Thyroid gland (tissue), 4 donors: ENCODE measurements around the gene MACROH2A1. TPM values are rescaled to one million over a fixed set of nuclear protein-coding genes. Genes with fewer than 3 reads are reported as not detected.

ENCODE experiments used
- DNase-seq, 2 donors: peaks; one replicate each; pipeline ENCODE4 v3.0.0-alpha.2; 2019
- H3K27ac ChIP-seq, 3 donors: fragments of 200-600 bp; sonication (generic); 1 replicate in 2 of 3; 2 replicates in 1 of 3; pipeline ENCODE4 v1.5.1; 2016 to 2019; ENCODE audit warnings: mild to moderate bottlenecking in 1 of 3, moderate library complexity in 1 of 3
- H3K27me3 ChIP-seq: fragments of 200-600 bp; sonication (generic); one replicate; pipeline ENCODE4 v1.5.1; 2019
- H3K36me3 ChIP-seq, 2 donors: fragments of 200-600 bp; sonication (generic); one replicate each; pipeline ENCODE4 v1.5.1; 2016 to 2019
- H3K4me1 ChIP-seq, 2 donors: fragments of 200-600 bp; sonication (generic); one replicate each; pipeline ENCODE4 v1.5.1; 2017 to 2019
- H3K4me3 ChIP-seq, 3 donors: fragments of 200-600 bp; sonication (generic); replicated peaks in 1 of 3; 1 replicate in 2 of 3; 2 replicates in 1 of 3; pipeline ENCODE4 v1.5.1; 2016; ENCODE audit warnings: mild to moderate bottlenecking in 1 of 3
- H3K9me3 ChIP-seq: fragments of 200-600 bp; sonication (generic); one replicate; pipeline ENCODE4 v1.5.1; 2017
- POLR2A ChIP-seq, 2 donors: fragments of 450-650 bp; IDR thresholded peaks; one replicate each; pipeline ENCODE4 v1.6.1; 2017; ENCODE audit warnings: antibody characterized with exemption in 2 of 2, mild to moderate bottlenecking in 2 of 2, moderate library complexity in 1 of 2
- WGBS, 2 donors: methylation state at CpG; one replicate each; pipeline ENCODE4 v1.1.5; 2017; 5-methylcytosine and 5-hydroxymethylcytosine counted together
- intact Hi-C: fragments of 100-400 bp; cut with DNase I; formaldehyde crosslinking; loops from one replicate; pipeline ENCODE4 v1.15.1; 2023
- total RNA-seq, 4 donors: library from RNA; depleted of rRNA; stranded (reverse); fragments of >200 nt; gene quantifications; one replicate each; pipeline ENCODE4 v1.2.3, GENCODE V29; 2016
- TF ChIP-seq, protein P1 (sequence below), 6 experiments: fragments of 200-600 bp in 3 of 6; fragments of 450-650 bp in 3 of 6; sonication (generic) in 3 of 6; IDR thresholded peaks; one replicate each; pipeline ENCODE4 v1.5.1; 2016 to 2019; ENCODE audit warnings: antibody characterized with exemption in 6 of 6, mild to moderate bottlenecking in 2 of 6, inconsistent platforms in 1 of 6, moderate library complexity in 1 of 6

The MACROH2A1 gene
- total RNA-seq, 4 donors from 2014 or later: 149 to 242 (median 227) TPM

DNA sequence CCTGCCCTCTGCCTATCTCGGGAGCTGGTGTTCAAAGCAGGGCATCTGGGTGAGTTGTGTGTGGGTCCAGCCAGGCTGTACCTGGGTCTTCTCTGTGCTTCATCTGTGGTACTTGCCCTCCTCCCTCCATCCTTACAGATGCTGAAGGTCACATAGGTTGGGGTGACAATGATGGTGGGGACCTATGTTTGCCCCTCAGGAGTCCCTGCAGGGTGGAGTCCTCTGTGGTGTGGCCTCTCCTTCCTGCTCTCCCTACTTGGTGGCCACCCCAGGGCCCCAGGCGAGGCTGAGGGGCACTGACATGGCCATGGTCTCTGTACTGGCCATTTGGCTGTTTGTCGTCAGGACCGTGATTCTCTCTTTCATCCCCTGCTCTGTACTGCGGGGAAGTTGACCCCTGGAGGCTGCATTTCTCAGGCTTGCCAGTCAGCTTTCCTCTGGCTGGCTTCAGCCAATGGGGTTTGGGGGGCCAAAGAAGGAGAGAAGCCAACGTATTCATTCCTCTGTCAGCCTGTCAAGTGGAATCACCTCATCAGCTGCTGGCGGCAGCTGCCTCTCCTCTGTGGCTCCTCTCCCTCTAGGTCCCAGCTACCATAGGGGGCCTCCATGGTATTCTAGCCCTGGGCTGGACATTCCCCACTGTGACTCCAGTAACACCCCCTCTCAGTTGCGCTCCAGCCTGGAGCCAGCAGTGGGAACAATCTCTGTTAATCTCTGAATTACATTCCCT is 43.6 kb upstream of the MACROH2A1 start:
- H3K27ac ChIP-seq: no peak overlapping the region
- no peaks in the 10 kb centered on the region for H3K27me3 ChIP-seq
- no peak for DNase-seq
- H3K4me3 ChIP-seq: no peak overlapping the region
- H3K9me3 ChIP-seq: no peaks in the 10 kb centered on the region
- intact Hi-C loops: no loop called here
- TF ChIP-seq POLR2A (IDR thresholded peaks at IDR 0.05): no peak
- TF ChIP-seq, protein P1, sequence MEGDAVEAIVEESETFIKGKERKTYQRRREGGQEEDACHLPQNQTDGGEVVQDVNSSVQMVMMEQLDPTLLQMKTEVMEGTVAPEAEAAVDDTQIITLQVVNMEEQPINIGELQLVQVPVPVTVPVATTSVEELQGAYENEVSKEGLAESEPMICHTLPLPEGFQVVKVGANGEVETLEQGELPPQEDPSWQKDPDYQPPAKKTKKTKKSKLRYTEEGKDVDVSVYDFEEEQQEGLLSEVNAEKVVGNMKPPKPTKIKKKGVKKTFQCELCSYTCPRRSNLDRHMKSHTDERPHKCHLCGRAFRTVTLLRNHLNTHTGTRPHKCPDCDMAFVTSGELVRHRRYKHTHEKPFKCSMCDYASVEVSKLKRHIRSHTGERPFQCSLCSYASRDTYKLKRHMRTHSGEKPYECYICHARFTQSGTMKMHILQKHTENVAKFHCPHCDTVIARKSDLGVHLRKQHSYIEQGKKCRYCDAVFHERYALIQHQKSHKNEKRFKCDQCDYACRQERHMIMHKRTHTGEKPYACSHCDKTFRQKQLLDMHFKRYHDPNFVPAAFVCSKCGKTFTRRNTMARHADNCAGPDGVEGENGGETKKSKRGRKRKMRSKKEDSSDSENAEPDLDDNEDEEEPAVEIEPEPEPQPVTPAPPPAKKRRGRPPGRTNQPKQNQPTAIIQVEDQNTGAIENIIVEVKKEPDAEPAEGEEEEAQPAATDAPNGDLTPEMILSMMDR (IDR thresholded peaks at IDR 0.05): no peak
- H3K4me1 ChIP-seq: peaks cover 6 to 20% of the 10 kb centered on the region in 2 donors
- no peaks in the 10 kb centered on the region for H3K36me3 ChIP-seq
- 78 to 83% methylated on average over 7 of the region's 8 CpGs for WGBS, 2 donors

GRCh38 chr5:135441919-135442318 is 42.9 kb upstream of the MACROH2A1 start:
- H3K4me1 ChIP-seq: peaks cover 13 to 27% of the 10 kb centered on the region in 2 donors
- no peaks in the 10 kb centered on the region for H3K36me3 ChIP-seq
- TF ChIP-seq, protein P1 (IDR thresholded peaks at IDR 0.05): no peak
- TF ChIP-seq POLR2A (IDR thresholded peaks at IDR 0.05): no peak
- H3K27me3 ChIP-seq: no peaks in the 10 kb centered on the region
- intact Hi-C loops: no loop called here
- WGBS, 2 donors: 80 to 86% methylated on average over 4 of the region's 4 CpGs
- DNase-seq: no peak
- no peak overlapping the region for H3K27ac ChIP-seq
- H3K4me3 ChIP-seq: no peak overlapping the region
- no peaks in the 10 kb centered on the region for H3K9me3 ChIP-seq

DNA sequence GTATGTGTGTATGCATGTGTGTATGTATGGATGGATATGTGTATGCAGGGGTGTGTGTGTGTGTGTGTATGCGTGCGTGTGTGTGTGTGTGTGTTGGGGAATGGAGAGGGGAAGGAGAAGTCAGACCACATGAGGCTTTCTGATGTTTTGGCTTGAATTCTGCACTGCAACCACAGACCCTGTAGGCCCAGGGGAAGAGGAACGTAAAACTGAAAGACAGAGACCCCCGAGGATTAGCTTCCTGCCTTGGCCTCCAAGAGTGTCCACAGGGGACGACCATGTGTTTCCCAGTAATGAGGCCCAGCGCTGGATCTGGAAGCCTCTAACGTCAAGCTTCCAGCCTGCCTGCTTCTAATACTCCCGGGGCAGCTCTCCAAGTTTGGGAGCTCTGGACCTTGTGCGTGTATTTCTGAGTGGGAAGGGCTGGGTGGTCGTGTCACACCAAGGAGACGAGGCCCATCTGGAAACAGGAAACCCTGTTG is 42.4 kb upstream of the MACROH2A1 start:
- 44 to 63% methylated on average over 11 of the region's 11 CpGs for WGBS, 2 donors
- H3K4me1 ChIP-seq: peaks cover 16 to 31% of the 10 kb centered on the region in 2 donors
- no peak overlapping the region for H3K27ac ChIP-seq
- H3K4me3 ChIP-seq: no peak overlapping the region
- intact Hi-C loops: no loop called here
- no peaks in the 10 kb centered on the region for H3K27me3 ChIP-seq
- H3K9me3 ChIP-seq: no peaks in the 10 kb centered on the region
- H3K36me3 ChIP-seq: no peaks in the 10 kb centered on the region
- TF ChIP-seq, protein P1 (IDR thresholded peaks at IDR 0.05): no peak
- TF ChIP-seq POLR2A (IDR thresholded peaks at IDR 0.05): no peak
- DNase-seq: no peak

DNA sequence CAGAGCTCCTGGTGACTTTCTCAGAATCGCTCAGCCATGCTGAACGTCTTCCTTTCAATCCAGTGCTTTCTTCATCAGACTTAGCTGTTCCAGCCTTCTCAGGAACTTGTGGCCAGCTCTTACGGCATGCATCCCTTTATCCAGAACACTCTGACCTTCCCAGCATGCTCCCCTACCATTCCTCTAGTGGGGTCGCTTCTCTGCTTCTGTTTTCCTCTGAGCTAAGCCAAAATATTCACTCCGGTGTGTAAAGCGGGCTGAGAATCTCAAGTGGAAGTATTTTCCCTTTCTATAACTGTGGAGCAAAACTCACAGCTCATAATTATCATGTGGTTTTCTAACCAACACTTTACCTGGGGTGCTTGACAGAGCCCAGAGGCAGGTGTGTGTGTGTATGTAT is 41.9 kb upstream of the MACROH2A1 start:
- Histone ChIP-seq H3K36me3 (no peaks in the 10 kb centered on the region), H3K9me3 (no peaks in the 10 kb centered on the region), H3K4me3 (no peak overlapping the region), H3K27me3 (no peaks in the 10 kb centered on the region), H3K4me1 (peaks cover 16 to 31% of the 10 kb centered on the region in 2 donors), H3K27ac (no peak overlapping the region)
- no peak for DNase-seq
- intact Hi-C loops: no loop called here
- WGBS, 2 donors: 66 to 79% methylated on average over 6 of the region's 6 CpGs
- TF ChIP-seq POLR2A (IDR thresholded peaks at IDR 0.05): no peak
- TF ChIP-seq, protein P1 (IDR thresholded peaks at IDR 0.05): no peak
